CD14-positive monocyte (primary cell): Measurements from ENCODE around the gene DLGAP4. TPM values are rescaled to one million over a fixed set of nuclear protein-coding genes. Genes with fewer than 3 reads are reported as not detected.

ENCODE experiments used
- DNase-seq, 3 donors: peaks; one replicate each; pipeline ENCODE4 v3.0.0-alpha.2; 2011 to 2022
- H2AFZ ChIP-seq: 2 replicates; pipeline ENCODE4 v1.6.0; 2012; ENCODE audit warnings: mild to moderate bottlenecking, low read depth, low read length, inconsistent platforms; ENCODE audit not compliant: insufficient read depth, poor library complexity, severe bottlenecking
- H3K27ac ChIP-seq, 2 donors: 1 replicate in 1 of 2; 2 replicates in 1 of 2; pipeline ENCODE4 v1.5.1; 2012 to 2013; ENCODE audit warnings: low read length in 2 of 2, control low read depth in 1 of 2, inconsistent platforms in 1 of 2, low read depth in 1 of 2, mild to moderate bottlenecking in 1 of 2
- H3K27me3 ChIP-seq, 2 donors: one replicate each; pipeline versions ENCODE4 v1.6.0 to v1.6.1; 2011 to 2013; ENCODE audit warnings: low read length in 2 of 2; ENCODE audit not compliant: control insufficient read depth in 2 of 2, insufficient read depth in 2 of 2
- H3K36me3 ChIP-seq, 2 donors: replicated peaks in 1 of 2; 1 replicate in 1 of 2; 2 replicates in 1 of 2; pipeline versions ENCODE4 v1.5.1 to v1.6.1; 2012 to 2013; ENCODE audit warnings: low read length in 2 of 2, control low read depth in 1 of 2, inconsistent platforms in 1 of 2, mild to moderate bottlenecking in 1 of 2; ENCODE audit not compliant: insufficient read depth in 2 of 2, control insufficient read depth in 1 of 2
- H3K4me1 ChIP-seq, 2 donors: 1 replicate in 1 of 2; 2 replicates in 1 of 2; pipeline versions ENCODE4 v1.5.1 to v1.6.1; 2012 to 2013; ENCODE audit warnings: low read length in 2 of 2, control low read depth in 1 of 2, inconsistent platforms in 1 of 2, mild to moderate bottlenecking in 1 of 2, moderate library complexity in 1 of 2; ENCODE audit not compliant: insufficient read depth in 2 of 2, control insufficient read depth in 1 of 2
- H3K4me2 ChIP-seq: replicated peaks from 2 replicates; pipeline ENCODE3; 2012; ENCODE audit warnings: low read length, moderate library complexity, mild to moderate bottlenecking; ENCODE audit not compliant: poor library complexity, severe bottlenecking; ENCODE audit errors: extremely low read depth
- H3K4me3 ChIP-seq, 3 experiments: fragments of 200-600 bp in 1 of 3; sonication (generic) in 1 of 3; replicated peaks in 1 of 3; 1 replicate in 2 of 3; 2 replicates in 1 of 3; pipeline ENCODE4 v1.5.1; 2011 to 2013; ENCODE audit warnings: low read length in 3 of 3, mild to moderate bottlenecking in 3 of 3, control low read depth in 2 of 3, low read depth in 2 of 3, inconsistent platforms in 1 of 3, moderate library complexity in 1 of 3
- H3K79me2 ChIP-seq: 2 replicates; pipeline ENCODE4 v1.6.0; 2012; ENCODE audit warnings: mild to moderate bottlenecking, control low read depth, inconsistent platforms, low read length, moderate library complexity; ENCODE audit not compliant: insufficient read depth
- H3K9ac ChIP-seq: 2 replicates; pipeline ENCODE4 v1.6.0; 2017; ENCODE audit warnings: low read length, mild to moderate bottlenecking; ENCODE audit not compliant: insufficient read depth, poor library complexity, severe bottlenecking
- H3K9me3 ChIP-seq, 2 donors: replicated peaks in 1 of 2; 1 replicate in 1 of 2; 2 replicates in 1 of 2; pipeline versions ENCODE4 v1.5.1 to v1.6.1; 2012 to 2013; ENCODE audit warnings: low read length in 2 of 2, control low read depth in 1 of 2; ENCODE audit not compliant: control insufficient read depth in 1 of 2, insufficient read depth in 1 of 2
- H4K20me1 ChIP-seq: 2 replicates; pipeline ENCODE4 v1.6.0; 2012; ENCODE audit warnings: mild to moderate bottlenecking, low read length, control low read depth, moderate library complexity; ENCODE audit not compliant: insufficient read depth
- H3K27ac Mint-ChIP-seq, 7 donors: one replicate each; pipeline ENCODE4 v1.8.0; 2020; ENCODE audit warnings: mild to moderate bottlenecking in 7 of 7, mixed read lengths in 7 of 7, moderate library complexity in 6 of 7, inconsistent platforms in 2 of 7
- H3K27me3 Mint-ChIP-seq, 3 donors: one replicate each; pipeline ENCODE4 v1.8.0; 2021 to 2022; ENCODE audit warnings: low read depth in 3 of 3, mild to moderate bottlenecking in 3 of 3, mixed read lengths in 3 of 3, moderate library complexity in 3 of 3, inconsistent platforms in 1 of 3
- H3K36me3 Mint-ChIP-seq, 2 donors: one replicate each; pipeline ENCODE4 v1.8.0; 2020; ENCODE audit warnings: mixed read lengths in 2 of 2, inconsistent platforms in 1 of 2, mild to moderate bottlenecking in 1 of 2
- H3K4me1 Mint-ChIP-seq: one replicate; pipeline ENCODE4 v1.8.0; 2020; ENCODE audit warnings: mild to moderate bottlenecking, mixed read lengths
- H3K4me3 Mint-ChIP-seq, 2 donors: one replicate each; pipeline ENCODE4 v1.8.0; 2020; ENCODE audit warnings: mild to moderate bottlenecking in 2 of 2, mixed read lengths in 2 of 2, moderate library complexity in 1 of 2
- H3K9me3 Mint-ChIP-seq, 7 donors: one replicate each; pipeline ENCODE4 v1.8.0; 2020 to 2022; ENCODE audit warnings: mixed read lengths in 7 of 7, mild to moderate bottlenecking in 6 of 7, moderate library complexity in 6 of 7, inconsistent platforms in 2 of 7
- WGBS: methylation state at CpG from one replicate; pipeline ENCODE4 v1.1.5; 2013; ENCODE audit warnings: missing lambda C conversion rate; ENCODE audit not compliant: insufficient coverage; 5-methylcytosine and 5-hydroxymethylcytosine counted together
- intact Hi-C, 2 donors: fragments of 100-400 bp; cut with micrococcal nuclease; formaldehyde crosslinking; loops; one replicate each; pipeline versions ENCODE4 v1.15.0 to v1.15.1; 2023
- polyA plus RNA-seq, 3 donors: library from polyadenylated mRNA; depleted of rRNA in 1 of 3; unstranded in 2 of 3; stranded (reverse) in 1 of 3; fragments of 300-500 nt in 2 of 3; fragments of >200 nt in 1 of 3; fragmentation: Illumina TruSeq in 2 of 3; gene quantifications; 1 replicate in 2 of 3; 2 replicates in 1 of 3; pipeline ENCODE4 v1.2.3, GENCODE V29; 2012 to 2021
- TF ChIP-seq, protein P1 (sequence below): fragments of 200-600 bp; IDR thresholded peaks from one replicate; pipeline ENCODE4 v1.8.0; 2022; ENCODE audit warnings: antibody characterized with exemption, mild to moderate bottlenecking

Gene DLGAP4
- polyA plus RNA-seq, 3 donors, result 9.9 to 52.7 (median 17.6) TPM

- no peaks in the 10 kb centered on the region for H3K36me3 ChIP-seq
- Mint-ChIP-seq H3K4me1 (no peaks in the 10 kb centered on the region), H3K27me3 (peaks cover 7 to 10% (median 10%) of the 10 kb centered on the region in 3 donors), H3K9me3 (peaks cover 0 to 4% (median 0%) of the 10 kb centered on the region in 7 donors), H3K4me3 (no peak overlapping the region), H3K27ac (no peak overlapping the region), H3K36me3 (no peaks in the 10 kb centered on the region)
- 81% methylated on average over 19 of the region's 20 CpGs for WGBS
- H3K4me3 ChIP-seq, result no peak overlapping the region
- H3K79me2 ChIP-seq, result no peaks in the 10 kb centered on the region
- H3K4me2 ChIP-seq, result no peak overlapping the region
- DNase-seq, result no peak
- no peaks in the 10 kb centered on the region for H3K27me3 ChIP-seq
- H4K20me1 ChIP-seq, result no peaks in the 10 kb centered on the region
- no peak overlapping the region for H2AFZ ChIP-seq
- TF ChIP-seq, protein P1, sequence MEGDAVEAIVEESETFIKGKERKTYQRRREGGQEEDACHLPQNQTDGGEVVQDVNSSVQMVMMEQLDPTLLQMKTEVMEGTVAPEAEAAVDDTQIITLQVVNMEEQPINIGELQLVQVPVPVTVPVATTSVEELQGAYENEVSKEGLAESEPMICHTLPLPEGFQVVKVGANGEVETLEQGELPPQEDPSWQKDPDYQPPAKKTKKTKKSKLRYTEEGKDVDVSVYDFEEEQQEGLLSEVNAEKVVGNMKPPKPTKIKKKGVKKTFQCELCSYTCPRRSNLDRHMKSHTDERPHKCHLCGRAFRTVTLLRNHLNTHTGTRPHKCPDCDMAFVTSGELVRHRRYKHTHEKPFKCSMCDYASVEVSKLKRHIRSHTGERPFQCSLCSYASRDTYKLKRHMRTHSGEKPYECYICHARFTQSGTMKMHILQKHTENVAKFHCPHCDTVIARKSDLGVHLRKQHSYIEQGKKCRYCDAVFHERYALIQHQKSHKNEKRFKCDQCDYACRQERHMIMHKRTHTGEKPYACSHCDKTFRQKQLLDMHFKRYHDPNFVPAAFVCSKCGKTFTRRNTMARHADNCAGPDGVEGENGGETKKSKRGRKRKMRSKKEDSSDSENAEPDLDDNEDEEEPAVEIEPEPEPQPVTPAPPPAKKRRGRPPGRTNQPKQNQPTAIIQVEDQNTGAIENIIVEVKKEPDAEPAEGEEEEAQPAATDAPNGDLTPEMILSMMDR, result no peak
- no peaks in the 10 kb centered on the region for H3K9me3 ChIP-seq
- no peak overlapping the region for H3K9ac ChIP-seq
- H3K4me1 ChIP-seq, result no peaks in the 10 kb centered on the region
- no peak overlapping the region for H3K27ac ChIP-seq
- intact Hi-C loops, result no loop called here
Observed at GRCh38 chr20:36394340-36394965, 88.3 kb downstream of the DLGAP4 start.

- 98% methylated on average over 4 of the region's 6 CpGs for WGBS
- peaks cover 11 to 15% (median 15%) of the 10 kb centered on the region in 3 donors for H3K27me3 Mint-ChIP-seq
Observed at GRCh38 chr20:36396340-36396739, 90.2 kb downstream of the DLGAP4 start.

More at GRCh38 chr20:36396340-36396739, 90.2 kb downstream of the DLGAP4 start:
- no peaks in the 10 kb centered on the region for H3K9me3 ChIP-seq
- DNase-seq, result no peak
- no peaks in the 10 kb centered on the region for H3K27me3 ChIP-seq
- no peak overlapping the region for H2AFZ ChIP-seq
- H3K4me2 ChIP-seq, result no peak overlapping the region
- no peaks in the 10 kb centered on the region for H3K4me1 ChIP-seq
- intact Hi-C loops, result no loop called here
- no peaks in the 10 kb centered on the region for H4K20me1 ChIP-seq
- H3K79me2 ChIP-seq, result no peaks in the 10 kb centered on the region
- H3K36me3 ChIP-seq, result no peaks in the 10 kb centered on the region
- no peak overlapping the region for H3K4me3 ChIP-seq
- Mint-ChIP-seq H3K9me3 (peaks cover 0 to 4% (median 0%) of the 10 kb centered on the region in 7 donors), H3K4me3 (no peak overlapping the region), H3K4me1 (no peaks in the 10 kb centered on the region), H3K27ac (no peak overlapping the region), H3K36me3 (no peaks in the 10 kb centered on the region)
- no peak overlapping the region for H3K9ac ChIP-seq
- no peak overlapping the region for H3K27ac ChIP-seq
- TF ChIP-seq, protein P1, result no peak
